IMR-90 (cell line): ENCODE measurements around the gene MAP4. TPM values are rescaled to one million over a fixed set of nuclear protein-coding genes. Genes with fewer than 3 reads are reported as not detected.

Experiments
- ATAC-seq: fragments of 200-7000 bp; cut with Tn5 transposase; 2 replicates; pipeline ENCODE4 v1.9.1; 2020; ENCODE audit warnings: low read depth, mild to moderate bottlenecking, moderate library complexity
- BruUV-seq: library from RNA; stranded (reverse); fragments of 400-500 nt; replicated peaks from 2 replicates; lab custom pipeline; 2021; lab: Mats Ljungman, UMichigan
- CTCF ChIA-PET: fragments of 300-600 bp; formaldehyde crosslinking; extraction: SDS; loops from one replicate; lab custom pipeline; 2021; ENCODE audit warnings: antibody characterized with exemption; lab: Yijun Ruan, JAX
- POLR2A ChIA-PET: fragments of 300-600 bp; sonication (Branson Sonifier 250); formaldehyde crosslinking; loops from one replicate; lab custom pipeline; 2022; ENCODE audit warnings: antibody characterized with exemption; ENCODE audit not compliant: unreplicated experiment; lab: Charles Lee
- DNase-seq: peaks from one replicate; pipeline ENCODE4 v3.0.0; 2013
- H2AFZ ChIP-seq: replicated peaks from 2 replicates; pipeline ENCODE3; 2013; ENCODE audit warnings: low read length, mild to moderate bottlenecking; ENCODE audit not compliant: poor library complexity
- H2AK5ac ChIP-seq: 2 replicates; pipeline ENCODE4 v1.6.1; 2013; ENCODE audit warnings: low read depth, low read length, inconsistent platforms
- H2AK9ac ChIP-seq: replicated peaks from 2 replicates; pipeline ENCODE3; 2013; ENCODE audit warnings: mild to moderate bottlenecking, low read depth, low read length, moderate library complexity; ENCODE audit not compliant: poor library complexity
- H2BK120ac ChIP-seq: 2 replicates; pipeline ENCODE4 v1.6.1; 2013; ENCODE audit warnings: low read depth, low read length, inconsistent platforms
- H2BK15ac ChIP-seq: 3 replicates; pipeline ENCODE4 v1.6.1; 2013; ENCODE audit warnings: low read depth, low read length, inconsistent platforms
- H2BK20ac ChIP-seq: 2 replicates; pipeline ENCODE4 v1.6.1; 2013; ENCODE audit warnings: low read depth, mild to moderate bottlenecking, inconsistent platforms, low read length, moderate library complexity
- H2BK5ac ChIP-seq: 2 replicates; pipeline ENCODE4 v1.6.1; 2013; ENCODE audit warnings: mild to moderate bottlenecking, low read depth, low read length, inconsistent platforms; ENCODE audit not compliant: poor library complexity, severe bottlenecking
- H3K14ac ChIP-seq: replicated peaks from 2 replicates; pipeline ENCODE4 v1.6.1; 2013; ENCODE audit warnings: low read depth, low read length, inconsistent platforms
- H3K18ac ChIP-seq: 2 replicates; pipeline ENCODE4 v1.6.1; 2013; ENCODE audit warnings: low read depth, low read length, control low read depth
- H3K23ac ChIP-seq: 2 replicates; pipeline ENCODE4 v1.6.1; 2013; ENCODE audit warnings: low read depth, low read length, inconsistent platforms
- H3K27ac ChIP-seq: 2 replicates; pipeline ENCODE4 v1.5.1; 2013; ENCODE audit warnings: mild to moderate bottlenecking, control low read depth, low read length; ENCODE audit not compliant: insufficient read depth
- H3K27me3 ChIP-seq: 2 replicates; pipeline ENCODE4 v1.6.1; 2013; ENCODE audit warnings: low read length; ENCODE audit not compliant: control insufficient read depth, insufficient read depth
- H3K36me3 ChIP-seq: 2 replicates; pipeline ENCODE4 v1.6.1; 2013; ENCODE audit warnings: low read length, mixed read lengths; ENCODE audit not compliant: control insufficient read depth, insufficient read depth
- H3K4ac ChIP-seq: 2 replicates; pipeline ENCODE4 v1.6.1; 2013; ENCODE audit warnings: low read depth, low read length, inconsistent platforms
- H3K4me1 ChIP-seq: 2 replicates; pipeline ENCODE4 v1.6.1; 2013; ENCODE audit warnings: low read length, mixed read lengths; ENCODE audit not compliant: control insufficient read depth, insufficient read depth
- H3K4me2 ChIP-seq: 2 replicates; pipeline ENCODE4 v1.6.1; 2013; ENCODE audit warnings: low read depth, mild to moderate bottlenecking, control low read depth, low read length, moderate library complexity
- H3K4me3 ChIP-seq: 2 replicates; pipeline ENCODE4 v1.5.1; 2013; ENCODE audit warnings: low read depth, mild to moderate bottlenecking, control low read depth, low read length, moderate library complexity; ENCODE audit not compliant: insufficient read depth
- H3K56ac ChIP-seq: 2 replicates; pipeline ENCODE4 v1.6.1; 2013; ENCODE audit warnings: low read length, inconsistent platforms; ENCODE audit not compliant: insufficient read depth; ENCODE audit errors: extremely low read depth
- H3K79me1 ChIP-seq, 2 experiments: 2 replicates each; pipeline ENCODE4 v1.6.1; 2013; ENCODE audit warnings: low read length in 2 of 2, inconsistent platforms in 1 of 2, low read depth in 1 of 2
- H3K9ac ChIP-seq: 2 replicates; pipeline ENCODE4 v1.6.1; 2013; ENCODE audit warnings: low read depth, low read length, control low read depth
- H3K9me1 ChIP-seq: 2 replicates; pipeline ENCODE4 v1.6.1; 2013; ENCODE audit warnings: low read length, inconsistent platforms; ENCODE audit not compliant: insufficient read depth
- H3K9me3 ChIP-seq: 2 replicates; pipeline ENCODE4 v1.6.1; 2013; ENCODE audit warnings: low read length; ENCODE audit not compliant: control insufficient read depth, insufficient read depth
- H4K20me1 ChIP-seq: 2 replicates; pipeline ENCODE4 v1.6.1; 2013; ENCODE audit warnings: low read length, inconsistent platforms; ENCODE audit not compliant: insufficient read depth
- H4K5ac ChIP-seq: 2 replicates; pipeline ENCODE4 v1.6.1; 2013; ENCODE audit warnings: mild to moderate bottlenecking, low read depth, low read length, control low read depth
- H4K8ac ChIP-seq, 2 experiments: 2 replicates each; pipeline ENCODE4 v1.6.1; 2013; ENCODE audit warnings: low read depth in 2 of 2, low read length in 2 of 2, control low read depth in 1 of 2, inconsistent platforms in 1 of 2
- H4K91ac ChIP-seq: 2 replicates; pipeline ENCODE4 v1.6.1; 2013; ENCODE audit warnings: low read depth, low read length, inconsistent platforms; ENCODE audit not compliant: insufficient read depth
- MAFK ChIP-seq: IDR thresholded peaks from 2 replicates; pipeline ENCODE4 v1.6.1; 2012; ENCODE audit warnings: low read depth, low read length, improper control_type of control experiment
- MAZ ChIP-seq: IDR thresholded peaks from 2 replicates; pipeline ENCODE4 v1.6.1; 2012; ENCODE audit warnings: low read depth, mild to moderate bottlenecking, low read length, improper control_type of control experiment, moderate library complexity, borderline replicate concordance
- MXI1 ChIP-seq: IDR thresholded peaks from 2 replicates; pipeline ENCODE4 v1.6.1; 2012; ENCODE audit warnings: low read depth, mild to moderate bottlenecking, low read length, moderate library complexity, borderline replicate concordance
- POLR2A ChIP-seq: IDR thresholded peaks from 2 replicates; pipeline ENCODE4 v1.6.1; 2012; ENCODE audit warnings: mild to moderate bottlenecking, low read depth, low read length
- RFX5 ChIP-seq: IDR thresholded peaks from 2 replicates; pipeline ENCODE4 v1.8.0; 2012; ENCODE audit warnings: low read depth, mild to moderate bottlenecking, low read length, moderate library complexity
- WGBS, 2 experiments: methylation state at CpG; one replicate each; pipeline versions ENCODE4 v1.1.5 to v1.1.7; 2013; ENCODE audit warnings: missing lambda C conversion rate in 2 of 2; ENCODE audit not compliant: insufficient read length in 1 of 2; ENCODE audit errors: extremely low coverage in 2 of 2; 5-methylcytosine and 5-hydroxymethylcytosine counted together
- dilution Hi-C: fragments of 300-500 bp; cut with HindIII; formaldehyde crosslinking; loops from one replicate; pipeline ENCODE4 v1.14.3; 2018; ENCODE audit warnings: low sequenced_read_pairs; ENCODE audit not compliant: unreplicated experiment
- in situ Hi-C: fragments of 300-500 bp; cut with MboI; formaldehyde crosslinking; loops from 3 replicates; pipeline ENCODE4 v1.14.3; 2019; ENCODE audit warnings: low sequenced_read_pairs, inconsistent platforms, mixed read lengths
- intact Hi-C: fragments of 100-400 bp; cut with micrococcal nuclease; formaldehyde crosslinking; loops from 2 replicates; pipeline ENCODE4 v1.10.0; 2022
- microRNA-seq, 2 experiments: library from miRNA; stranded (forward) in 1 of 2; unstranded in 1 of 2; fragments of 10-50 nt in 1 of 2; fragments of <30 nt in 1 of 2; gene quantifications in 1 of 2; microRNA quantifications in 1 of 2; one replicate each; pipeline versions ENCODE3 to v1.1.0; 2013 to 2020; ENCODE audit not compliant: insufficient read depth in 1 of 2, insufficient read length in 1 of 2, unreplicated experiment in 1 of 2
- polyA plus RNA-seq, 3 experiments: library from polyadenylated mRNA; depleted of rRNA; stranded (reverse); fragments of >200 nt; gene quantifications; 2 replicates each; pipeline ENCODE4 v1.2.3, GENCODE V29; 2012; ENCODE audit warnings: low replicate concordance in 1 of 3
- small RNA-seq, 5 experiments: library from RNA; depleted of rRNA; stranded (forward); fragments of <200 nt; gene quantifications; one replicate each; pipeline ENCODE3, GENCODE V24; 2012
- total RNA-seq: library from RNA; depleted of rRNA; stranded (reverse); fragments of >200 nt; gene quantifications from 2 replicates; pipeline ENCODE4 v1.2.3, GENCODE V29; 2012; rRNA removed
- TF ChIP-seq, protein P1 (sequence below): fragments of 150-350 bp; IDR thresholded peaks from 2 replicates; pipeline ENCODE4 v1.6.1; 2017; ENCODE audit warnings: mild to moderate bottlenecking, antibody characterized with exemption, low read length, low read depth

Gene MAP4
- total and polyA plus RNA-seq, 2 of the 4 experiments (the other 2 are of a cell fraction) = 87.8 to 216 TPM

DNA sequence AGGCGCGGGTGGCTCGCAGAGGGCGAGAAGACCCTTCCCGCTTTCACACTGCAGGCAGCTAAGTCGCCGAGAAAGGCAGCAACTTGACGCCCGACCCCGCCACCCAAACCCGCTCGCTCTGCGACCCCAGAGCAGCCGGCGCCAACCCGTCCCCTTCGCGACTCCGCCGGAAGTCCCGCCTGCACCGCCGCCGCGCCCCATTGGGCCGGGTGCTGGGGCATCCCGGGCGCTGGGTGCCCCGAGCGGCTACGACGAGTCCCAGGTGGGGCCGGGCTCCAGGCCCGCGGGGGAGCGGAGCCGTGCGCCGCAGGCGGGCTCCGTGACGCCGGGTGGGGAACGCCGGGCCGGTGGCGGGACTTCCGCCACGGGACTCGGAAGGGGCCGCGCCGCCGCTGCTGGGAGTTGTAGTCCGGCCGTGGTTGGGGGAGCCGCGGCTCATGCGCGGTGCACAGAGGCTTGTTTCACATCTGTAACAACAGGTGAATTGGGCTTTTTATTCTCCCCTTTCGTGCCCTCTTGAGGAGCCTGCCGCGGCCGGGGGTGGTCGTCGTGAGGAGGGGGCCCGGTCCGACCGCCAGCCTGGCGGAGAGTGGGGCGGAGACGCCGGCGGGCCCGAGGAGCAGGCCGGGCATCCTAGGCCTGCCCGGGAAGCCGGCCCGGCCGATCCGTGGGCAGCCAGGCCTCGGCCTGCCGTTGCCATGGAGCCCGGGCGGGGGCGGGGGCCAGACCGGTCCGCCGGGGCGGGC lies 213.3 kb downstream of the MAP4 start, which contains the start of gene DHX30:
Gene DHX30, plus strand, starts transcription at position 405 of the 746 bp plus-strand sequence. CDS start 7,546 bp downstream, outside the sequence.
- peak within 1 kb of the TSS; percentile 94 for H3K27ac ChIP-seq
- peak within 1 kb of the TSS; percentile 91 for H2AK9ac ChIP-seq
- H2BK120ac ChIP-seq = peak within 1 kb of the TSS; percentile 72
- H3K4ac ChIP-seq = peak within 1 kb of the TSS; percentile 91
- H2BK20ac ChIP-seq = peak within 1 kb of the TSS; percentile 56
- H3K23ac ChIP-seq = peak within 1 kb of the TSS; percentile 84
- ATAC-seq (peak; percentile 93), DNase-seq (peak; percentile 84)
- dilution Hi-C loops (no loop called here), intact Hi-C loops (no loop called here), in situ Hi-C loops (no loop called here)
- H2BK5ac ChIP-seq = peak within 1 kb of the TSS; percentile 89
- H4K20me1 ChIP-seq = no peaks in the 10 kb centered on the region; the same call in 1 of the 2 replicates
- H3K9me3 ChIP-seq = no peaks in the 10 kb centered on the region
- peak within 1 kb of the TSS; percentile 85 for H3K4me2 ChIP-seq
- peak within 1 kb of the TSS; percentile 97 for H2AK5ac ChIP-seq
- TF ChIP-seq POLR2A = 0 out of 2 replicates have a peak, but pooled peaks have one; percentile 8
- peak; percentile 35; the same call in 1 of the 2 replicates for TF ChIP-seq MAZ
- no peak for TF ChIP-seq MAFK
- TF ChIP-seq, protein P1, sequence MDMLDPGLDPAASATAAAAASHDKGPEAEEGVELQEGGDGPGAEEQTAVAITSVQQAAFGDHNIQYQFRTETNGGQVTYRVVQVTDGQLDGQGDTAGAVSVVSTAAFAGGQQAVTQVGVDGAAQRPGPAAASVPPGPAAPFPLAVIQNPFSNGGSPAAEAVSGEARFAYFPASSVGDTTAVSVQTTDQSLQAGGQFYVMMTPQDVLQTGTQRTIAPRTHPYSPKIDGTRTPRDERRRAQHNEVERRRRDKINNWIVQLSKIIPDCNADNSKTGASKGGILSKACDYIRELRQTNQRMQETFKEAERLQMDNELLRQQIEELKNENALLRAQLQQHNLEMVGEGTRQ = peak; percentile 54; the same call in 1 of the 2 replicates
- TF ChIP-seq MXI1 = peak; percentile 57; the same call in 1 of the 2 replicates
- TF ChIP-seq RFX5 = no peak
- peak within 1 kb of the TSS; percentile 91 to 92 for H4K8ac ChIP-seq
- H2BK15ac ChIP-seq = peak within 1 kb of the TSS; percentile 43; the same call in 1 of the 3 replicates
- H3K36me3 ChIP-seq = no peaks in the 10 kb centered on the region; the same call in 1 of the 2 replicates
- peak within 1 kb of the TSS; percentile 70 for H4K5ac ChIP-seq
- peak within 1 kb of the TSS; percentile 92 for H3K56ac ChIP-seq
- H4K91ac ChIP-seq = peak within 1 kb of the TSS; percentile 81
- H3K9ac ChIP-seq = peak within 1 kb of the TSS; percentile 95
- no peaks in the 10 kb centered on the region for H3K27me3 ChIP-seq
- WGBS, 2 experiments = 0% methylated on average over 47 of the region's 90 CpGs; no CpG with 5 or more reads in 1 of the 2 experiments
- H3K14ac ChIP-seq = peak within 1 kb of the TSS; percentile 87
- no peaks in the 10 kb centered on the region; the same call in 1 of the 2 replicates for H3K4me1 ChIP-seq
- H3K79me1 ChIP-seq = peaks cover 14 to 32% of the 10 kb centered on the region in 2 experiments
- ChIA-PET CTCF (no interaction called here), POLR2A (interaction anchor here (0.6 kb wide), 1 partner anchor 21 kb away, joined by 5 read pairs; no protein-coding TSS in a partner anchor)
- H3K9me1 ChIP-seq = peaks cover 4% of the 10 kb centered on the region
- no TSS peak for BruUV-seq
- peak within 1 kb of the TSS; percentile 72 for H3K4me3 ChIP-seq
- peak within 1 kb of the TSS; percentile 49 for H3K18ac ChIP-seq
- peak within 1 kb of the TSS; percentile 99 for H2AFZ ChIP-seq

Small RNA genes within 50 kb of the gene (microRNA-seq; reads per million reads assigned to microRNA genes)
- gene AC124916.2 (ENCODE audit: insufficient read depth, insufficient read length) (not detected), gene MIR1226 (ENCODE audit: insufficient read depth in 1 of 2, insufficient read length in 1 of 2, unreplicated experiment in 1 of 2) (4.1 to 63.9 reads per million in 2 experiments), gene RF00019 (ENCODE audit: insufficient read depth, insufficient read length) (not detected), gene RF02271 (ENCODE audit: insufficient read depth, insufficient read length) (not detected)

Small RNA genes within 50 kb of the gene (small RNA-seq; reads per million reads assigned to genes)
- gene AC124916.2 (0 reads per million in 5 experiments), gene MIR1226 (0.14 to 51.6 (median 3.5) reads per million in 5 experiments), gene RF00019 (0 reads per million in 5 experiments), gene RF02271 (0 reads per million in 5 experiments)

Other genes with a start within 250 kb of the MAP4 start
- gene SMARCC1, start 234.5 kb downstream of the MAP4 start, total RNA-seq = 39.6 and 51.4 TPM in 2 replicates
- 18.6 and 20.0 TPM in 2 replicates for gene SMARCC1, start 234.5 kb downstream of the MAP4 start, polyA plus RNA-seq (2012; rRNA removed)
- gene DHX30, start 213.3 kb downstream of the MAP4 start, total RNA-seq = 51.7 and 57.2 TPM in 2 replicates
- 55.6 and 63.0 TPM in 2 replicates for gene DHX30, start 213.3 kb downstream of the MAP4 start, polyA plus RNA-seq (2012; rRNA removed)
- gene CDC25A, start 172.0 kb upstream of the MAP4 start, total RNA-seq = 9.7 and 10.6 TPM in 2 replicates
- gene CDC25A, start 172.0 kb upstream of the MAP4 start, polyA plus RNA-seq (2012; rRNA removed) = 4.2 and 4.7 TPM in 2 replicates
- gene CAMP, start 207.1 kb upstream of the MAP4 start, total RNA-seq = not detected in 2 replicates
- not detected in 2 replicates for gene CAMP, start 207.1 kb upstream of the MAP4 start, polyA plus RNA-seq (2012; rRNA removed)
- gene ZNF589, start 224.7 kb upstream of the MAP4 start, total RNA-seq = 3.9 and 4.7 TPM in 2 replicates
- gene ZNF589, start 224.7 kb upstream of the MAP4 start, polyA plus RNA-seq (2012; rRNA removed) = 3.3 and 4.4 TPM in 2 replicates